ENCODE data around the gene ETV6.
"Not testable (repeated sequence)": the region's sequence is repeated elsewhere in the genome, so short reads cannot be mapped to it uniquely, and the experiment has no call there.

DNA sequence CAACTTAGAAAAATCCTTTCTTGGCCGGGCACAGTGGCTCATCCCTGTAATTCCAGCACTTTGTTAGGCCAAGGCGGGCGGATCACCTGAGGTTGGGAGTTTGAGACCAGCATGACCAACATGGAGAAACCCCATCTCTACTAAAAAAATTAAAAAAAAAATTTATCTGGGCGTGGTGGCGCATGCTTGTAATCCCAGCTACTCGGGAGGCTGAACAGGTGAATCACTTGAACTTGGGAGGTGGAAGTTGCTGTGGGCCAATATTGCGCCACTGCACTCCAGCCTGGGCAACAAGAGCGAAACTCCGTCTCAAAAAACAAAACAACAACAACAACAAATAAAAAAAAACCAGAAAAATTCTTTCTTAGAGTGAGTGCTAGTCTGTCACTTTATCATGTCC, 17.6 kb upstream of the ETV6 start:
- TF ChIP-seq POLR2AphosphoS5 (IDR thresholded peaks at IDR 0.05; ENCODE audit: low read depth, low read length); TAF1 (IDR thresholded peaks at IDR 0.05; ENCODE audit: borderline replicate concordance, low read depth, low read length): not testable (repeated sequence)

Data from GM12892 (cell line).